Stimulated activated CD4-positive, alpha-beta T cell treated with anti-CD3 and anti-CD28 coated beads, Interleukin-12 subunit alpha, Interleukin-12 subunit beta, amount 100 ng/mL, for 24 hours (primary cell): Measurements from ENCODE around the gene SCN4A.

Experiments
- DNase-seq, 2 experiments: peaks; one replicate each; pipeline ENCODE4 v3.0.0-alpha.2; 2020; ENCODE audit warnings: low read depth in 2 of 2

SCN4A gene

DNA sequence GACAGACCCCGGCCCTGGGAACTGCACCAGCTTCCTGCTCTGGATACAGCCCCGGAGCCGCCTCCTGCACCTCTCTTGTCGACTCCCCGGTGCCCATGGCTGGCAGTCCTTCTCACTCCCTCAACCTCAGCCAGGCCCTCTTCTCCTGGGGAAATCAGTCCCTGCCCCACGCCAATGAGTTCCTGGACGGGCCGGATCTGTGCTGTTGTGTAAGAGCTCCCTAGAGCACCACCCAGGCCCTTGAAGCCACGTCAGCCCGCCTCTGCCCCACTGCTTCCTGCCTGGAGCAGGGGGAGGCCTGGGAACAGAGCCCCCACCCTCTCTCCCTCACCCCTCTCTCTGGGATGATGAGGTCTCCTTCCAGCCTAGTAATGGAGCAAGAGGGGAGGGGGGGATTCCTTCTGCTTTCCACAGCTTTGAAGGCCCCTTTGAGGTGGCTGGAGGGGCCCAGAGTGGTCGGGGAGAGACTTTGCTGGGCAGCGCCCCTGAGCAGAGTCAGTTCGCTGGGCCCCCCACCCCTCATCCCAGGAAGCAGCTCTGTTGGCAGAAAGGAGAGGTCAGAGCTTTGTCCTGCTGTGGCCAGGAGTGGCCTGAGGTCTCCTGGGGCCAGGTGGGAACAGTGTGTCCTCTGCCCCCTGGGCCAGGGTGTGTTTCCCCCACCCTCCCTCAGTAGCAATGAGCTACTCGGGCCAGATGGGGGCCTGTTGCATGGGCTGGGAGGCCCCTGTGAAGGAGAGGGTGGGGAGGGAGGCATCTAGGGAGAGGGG lies 29.2 kb upstream of the SCN4A start:
- DNase-seq, result no peak

DNA sequence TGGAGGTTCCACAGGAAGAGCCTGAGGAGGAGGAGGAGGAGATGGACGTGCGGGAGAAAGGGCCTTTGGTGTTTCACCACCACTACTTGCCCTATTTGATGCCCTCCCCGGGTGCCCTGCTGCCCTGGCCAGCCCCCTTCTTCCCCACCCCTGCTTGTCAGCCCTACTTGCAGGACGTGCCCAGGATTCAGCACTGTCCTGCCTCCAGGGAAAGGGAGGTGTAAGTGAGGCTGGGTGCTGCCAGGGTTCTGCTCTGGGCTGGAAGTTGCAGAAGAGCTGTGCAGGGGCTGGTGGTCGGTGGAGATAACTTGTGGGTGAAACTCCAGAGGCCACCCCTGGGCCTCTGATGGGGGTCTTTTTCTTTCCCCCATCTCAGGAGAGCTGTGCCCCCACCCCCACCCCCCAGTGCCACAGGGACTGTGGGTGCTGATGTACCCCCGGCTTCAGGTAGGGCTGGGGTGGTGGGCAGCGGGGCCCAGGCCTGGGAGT lies 28.4 kb upstream of the SCN4A start:
- DNase-seq, result no peak

DNA sequence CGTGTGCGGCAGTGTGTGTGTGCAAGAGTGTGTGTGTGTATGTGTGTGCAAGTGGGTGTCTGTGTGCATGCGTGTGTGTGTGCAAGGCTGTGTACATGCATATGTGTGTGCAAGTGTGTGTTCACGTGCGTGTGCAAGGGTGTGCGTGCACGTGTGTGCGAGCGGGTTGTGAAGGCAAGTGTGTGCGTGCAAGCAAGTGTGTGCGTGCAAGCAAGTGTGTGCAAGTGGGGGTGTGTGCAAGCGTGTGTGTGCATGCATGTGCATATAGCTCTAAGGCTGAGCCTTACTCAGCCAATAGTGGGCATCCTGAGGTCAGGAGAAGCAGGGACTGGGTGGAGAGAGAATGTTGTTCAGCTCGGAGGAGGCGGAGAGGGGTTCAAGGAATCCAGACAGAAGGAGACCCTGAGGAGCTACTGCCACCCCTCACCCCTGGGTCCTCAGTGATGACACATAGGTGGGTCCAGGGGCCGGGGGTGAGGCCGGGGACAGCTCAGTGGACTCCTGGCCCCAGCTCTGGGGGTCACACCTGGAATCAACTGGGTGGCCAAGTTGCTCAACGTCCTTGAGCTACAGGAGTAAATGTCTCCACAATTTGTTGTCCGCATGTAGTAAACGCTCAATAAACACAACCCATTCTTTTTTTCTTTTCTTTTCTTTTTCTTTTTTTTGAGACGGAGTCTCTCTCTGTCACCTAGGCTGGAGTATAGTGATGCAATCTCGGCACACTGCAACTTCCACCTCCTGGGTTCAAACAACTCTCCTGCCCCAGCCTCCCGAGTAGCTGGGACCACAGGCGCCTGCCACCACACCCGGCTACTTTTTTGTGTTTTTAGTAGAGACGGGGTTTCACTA lies 27.2 kb upstream of the SCN4A start:
- no peak for DNase-seq

DNA sequence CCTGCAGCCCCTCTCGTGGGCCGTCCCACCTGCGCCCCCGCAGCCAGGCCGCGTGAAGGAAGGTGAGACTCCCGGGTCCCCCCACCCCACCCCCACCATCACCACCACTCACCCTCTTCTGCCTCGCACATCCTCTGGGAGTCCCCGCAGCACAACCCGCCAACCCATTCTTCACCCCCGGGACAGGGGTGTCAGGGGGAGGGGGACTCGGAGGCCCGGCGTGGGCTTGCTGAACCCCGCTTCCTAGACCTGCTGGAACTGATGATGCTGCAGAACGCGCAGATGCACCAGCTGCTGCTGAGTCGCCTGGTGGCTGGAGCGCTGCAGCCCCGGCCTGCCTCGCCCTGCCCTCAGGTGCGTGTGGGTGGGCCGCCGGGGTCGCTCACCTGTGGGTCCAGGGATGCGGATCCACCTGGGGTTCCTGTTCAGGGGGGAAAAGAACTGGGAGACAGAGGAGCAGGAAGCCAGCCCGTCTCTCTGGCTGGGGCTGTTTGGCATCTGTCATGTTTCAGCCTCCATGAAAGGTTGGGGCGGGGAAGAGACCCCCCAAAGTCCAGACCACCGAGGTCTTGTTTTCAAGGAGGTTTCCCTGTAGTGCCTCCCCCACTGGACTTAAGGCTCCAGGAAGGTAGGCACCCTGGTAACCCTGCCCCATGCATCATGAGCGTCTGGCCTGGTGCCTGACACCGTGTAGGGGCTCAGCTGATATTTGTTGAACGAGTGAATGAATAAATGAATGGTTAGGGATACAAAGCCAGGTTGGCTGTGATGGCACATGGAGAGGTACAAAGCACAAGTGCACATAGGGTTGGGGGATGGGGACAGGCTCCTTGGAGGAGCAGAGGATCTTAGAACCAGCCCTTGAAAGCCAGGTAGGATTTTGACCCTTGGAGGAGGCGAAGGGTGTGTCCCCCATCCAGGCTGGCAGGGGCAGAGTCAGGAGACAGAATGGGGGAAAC lies 26.3 kb upstream of the SCN4A start:
- DNase-seq, result no peak

DNA sequence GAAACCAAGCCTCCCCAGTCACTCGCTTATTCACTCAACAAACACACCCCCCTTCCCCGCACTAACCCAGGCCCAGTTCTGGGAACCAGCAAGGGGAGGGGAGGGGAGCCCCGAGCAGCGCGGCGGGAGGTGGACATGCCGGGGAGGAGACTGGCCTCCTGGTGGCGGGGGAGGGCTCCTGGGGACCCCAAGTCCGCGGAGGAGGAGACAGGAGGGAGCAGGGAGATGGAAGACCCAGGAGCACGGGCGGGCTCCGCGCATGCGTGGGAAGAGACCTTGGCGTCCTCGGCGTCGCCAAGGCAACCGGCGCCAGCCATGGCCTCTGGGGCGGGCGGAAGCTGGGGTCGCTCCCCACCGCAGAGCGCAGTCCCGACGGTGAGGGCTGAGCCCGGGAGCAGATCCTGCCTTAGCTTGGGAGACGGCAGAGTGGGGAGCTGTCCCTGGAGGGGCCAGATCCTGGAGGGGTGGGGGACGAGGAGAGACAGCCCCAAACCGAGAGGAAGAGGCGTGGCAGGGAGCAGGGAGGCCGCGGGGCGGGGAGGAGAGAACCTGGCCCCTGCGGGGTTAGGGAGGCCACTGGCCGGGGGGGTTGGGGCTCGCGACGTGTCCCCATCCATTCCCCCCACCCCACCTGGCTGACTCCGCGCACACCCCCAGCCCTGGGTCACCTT lies 25.5 kb upstream of the SCN4A start, which contains the start of gene PRR29:
PRR29 (plus strand) TSS at position 302 of the 671 bp plus-strand sequence; CDS start at position 316, 14 bp downstream.
- peak; percentile 35 to 65 for DNase-seq

DNA sequence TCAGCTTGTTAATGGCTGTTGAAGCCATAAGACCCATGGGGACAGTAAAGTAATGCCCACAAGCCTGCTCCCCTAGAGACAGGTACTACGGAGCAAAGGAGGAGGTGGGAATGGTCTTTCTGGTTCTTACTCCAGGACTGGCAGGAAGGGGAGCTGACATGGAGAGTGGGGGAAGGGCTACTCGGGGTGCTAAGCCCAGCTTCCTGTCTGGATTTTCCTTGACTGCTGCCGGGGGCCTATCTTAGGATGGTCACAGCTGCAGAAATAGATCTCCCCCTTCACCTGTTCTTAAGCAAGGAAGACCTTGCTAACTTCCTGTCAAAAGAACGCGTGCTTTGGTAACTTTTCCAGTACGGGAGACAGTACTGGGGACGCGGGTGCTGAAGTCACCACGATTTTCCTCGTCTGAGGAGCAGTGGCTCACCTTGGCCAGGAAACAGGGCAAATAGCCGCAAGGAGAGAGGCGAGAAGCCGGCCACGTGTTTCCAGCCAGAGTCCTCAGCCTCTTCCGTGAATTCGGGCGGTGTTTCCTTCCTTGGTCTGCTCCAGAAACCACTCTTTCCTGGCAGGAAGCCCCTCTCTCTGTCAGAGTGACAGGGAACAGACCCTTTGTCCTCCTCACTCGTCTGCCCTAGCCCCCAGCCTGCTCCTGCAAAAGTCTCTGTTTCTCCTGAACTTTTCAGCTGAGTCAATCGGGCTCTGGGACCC lies 24.8 kb upstream of the SCN4A start:
- DNase-seq, result no peak

DNA sequence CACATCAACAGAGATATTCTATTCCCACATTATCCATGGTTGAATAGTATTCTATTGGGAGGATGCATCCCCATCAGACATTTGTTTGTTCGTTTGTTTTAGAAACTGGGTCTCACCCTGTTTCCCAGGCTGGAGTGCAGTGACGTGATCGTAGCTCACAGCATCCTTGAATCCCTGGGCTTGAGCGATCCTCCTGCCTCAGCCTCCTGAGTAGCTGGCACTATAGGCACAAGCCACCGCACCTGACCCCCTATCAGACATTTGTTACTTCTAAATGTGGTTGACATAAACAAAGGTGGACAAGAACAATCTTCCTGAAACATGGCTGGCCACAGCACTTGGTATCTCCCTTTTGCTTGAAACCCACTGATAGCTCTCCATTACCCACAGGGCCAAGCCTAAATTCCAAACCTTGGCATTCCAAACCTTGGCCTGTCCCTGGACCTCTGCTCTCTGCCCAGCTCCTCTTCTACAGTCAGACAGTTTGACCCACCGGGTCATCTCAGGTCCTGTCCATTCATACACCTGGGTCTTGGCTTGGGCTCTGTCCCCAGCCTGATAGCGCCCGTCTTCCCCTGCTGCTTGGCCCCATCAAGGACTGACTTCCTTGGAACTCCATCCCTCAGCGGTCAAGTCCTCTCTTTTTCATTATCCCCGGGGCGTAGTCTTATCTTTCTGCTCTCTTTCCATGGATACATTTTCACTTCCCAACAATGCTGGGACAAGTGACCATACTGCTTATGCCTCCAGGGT lies 23.9 kb upstream of the SCN4A start:
- DNase-seq, result no peak

DNA sequence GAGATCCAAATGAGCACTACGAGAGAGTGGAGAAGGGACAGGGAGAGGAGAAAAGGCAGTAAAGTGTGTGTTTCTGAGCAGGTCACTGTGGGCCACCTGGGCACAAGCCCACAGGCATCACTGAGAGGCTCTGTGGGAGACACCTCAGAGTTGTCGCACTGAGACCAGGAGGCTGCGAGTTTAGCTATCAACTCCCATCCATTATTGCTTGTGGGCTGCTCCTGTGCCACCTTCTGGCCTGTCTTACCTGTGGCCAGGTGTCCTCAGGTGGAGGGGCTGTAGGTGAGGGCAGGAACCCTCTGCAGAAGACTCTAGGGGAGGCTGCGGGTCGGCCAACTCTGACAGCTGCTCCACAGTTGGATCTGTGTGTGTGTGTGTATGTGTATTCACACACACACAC lies 22.9 kb upstream of the SCN4A start:
- DNase-seq, result no peak

DNA sequence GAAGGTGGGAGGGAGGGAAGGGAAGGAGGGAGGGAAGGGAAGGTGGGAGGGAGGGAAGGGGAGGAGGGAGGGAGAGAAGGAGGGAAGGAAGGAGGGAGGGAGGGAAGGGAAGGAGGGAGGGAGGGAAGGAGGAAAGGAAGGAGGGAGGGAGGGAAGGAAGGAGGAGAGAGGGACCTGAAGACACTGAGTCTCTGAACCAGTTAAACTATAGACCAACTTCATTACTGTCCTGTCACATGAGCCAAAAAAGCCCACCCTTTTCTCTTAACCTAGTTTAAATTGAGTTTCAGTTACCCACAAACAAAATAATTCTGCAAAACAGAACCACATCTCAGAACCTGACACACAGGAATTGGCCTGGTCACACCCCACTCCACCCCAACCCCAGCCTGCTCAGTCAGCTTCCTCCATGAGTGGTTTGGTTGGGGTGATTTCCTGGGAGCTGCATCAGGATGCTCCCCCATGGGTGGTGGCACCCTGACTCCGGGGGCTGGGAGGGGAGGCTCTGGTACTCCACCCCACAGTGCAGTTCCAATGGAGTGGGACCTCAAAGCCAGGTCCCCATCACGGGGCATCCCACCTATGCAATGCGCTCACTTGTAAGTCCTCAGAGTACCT lies 20.8 kb upstream of the SCN4A start:
- DNase-seq, result no peak

DNA sequence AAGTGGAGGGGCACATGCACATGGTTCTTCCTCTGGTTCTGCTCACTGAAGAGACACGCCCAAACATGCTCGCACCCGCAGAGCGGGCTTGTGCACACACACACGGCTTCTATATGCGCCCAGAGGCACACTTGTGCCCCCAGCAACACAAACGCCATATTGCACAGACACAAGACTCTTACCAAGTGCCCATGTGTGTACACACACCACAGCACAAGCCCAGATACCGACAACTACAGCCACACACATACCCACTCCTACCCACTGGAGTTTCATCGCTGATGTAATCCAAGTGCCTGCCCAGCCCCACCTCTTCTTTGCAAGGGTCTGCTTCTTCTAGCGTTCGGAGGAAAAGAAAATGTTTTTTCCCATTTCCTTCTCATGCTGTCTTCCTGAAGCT lies 18.9 kb upstream of the SCN4A start:
- DNase-seq, result no peak

DNA sequence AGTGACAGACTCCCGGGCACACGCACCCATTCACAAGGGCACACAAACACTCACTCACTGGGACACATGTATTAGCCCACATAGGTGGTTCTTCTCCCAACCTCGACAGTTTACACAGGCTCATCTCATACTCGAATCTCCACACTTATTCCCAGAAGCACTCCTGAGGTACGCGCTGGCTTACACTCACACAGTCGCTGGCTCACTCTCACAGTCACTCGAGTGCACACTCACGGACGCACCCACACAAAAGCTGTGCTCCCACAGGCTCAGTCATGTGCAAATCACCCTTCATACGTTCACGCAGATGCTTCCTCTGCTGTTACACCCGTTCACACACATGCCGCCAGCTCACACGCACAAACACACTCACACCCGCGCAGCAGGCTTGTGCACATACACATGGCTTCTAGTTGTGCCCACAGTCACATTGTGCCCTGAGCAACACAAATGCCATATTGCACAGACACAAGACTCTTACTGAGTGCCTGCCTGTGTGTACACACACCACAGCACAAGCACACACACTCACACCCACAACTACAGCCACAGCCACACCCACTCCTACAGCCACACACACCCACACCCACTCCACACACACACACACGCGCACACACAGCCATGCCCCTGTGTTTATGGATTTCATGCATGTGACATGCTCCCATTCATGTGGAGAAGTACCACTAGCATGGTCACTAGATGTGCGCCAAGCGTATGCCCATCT lies 17.1 kb upstream of the SCN4A start:
- DNase-seq, result no peak

DNA sequence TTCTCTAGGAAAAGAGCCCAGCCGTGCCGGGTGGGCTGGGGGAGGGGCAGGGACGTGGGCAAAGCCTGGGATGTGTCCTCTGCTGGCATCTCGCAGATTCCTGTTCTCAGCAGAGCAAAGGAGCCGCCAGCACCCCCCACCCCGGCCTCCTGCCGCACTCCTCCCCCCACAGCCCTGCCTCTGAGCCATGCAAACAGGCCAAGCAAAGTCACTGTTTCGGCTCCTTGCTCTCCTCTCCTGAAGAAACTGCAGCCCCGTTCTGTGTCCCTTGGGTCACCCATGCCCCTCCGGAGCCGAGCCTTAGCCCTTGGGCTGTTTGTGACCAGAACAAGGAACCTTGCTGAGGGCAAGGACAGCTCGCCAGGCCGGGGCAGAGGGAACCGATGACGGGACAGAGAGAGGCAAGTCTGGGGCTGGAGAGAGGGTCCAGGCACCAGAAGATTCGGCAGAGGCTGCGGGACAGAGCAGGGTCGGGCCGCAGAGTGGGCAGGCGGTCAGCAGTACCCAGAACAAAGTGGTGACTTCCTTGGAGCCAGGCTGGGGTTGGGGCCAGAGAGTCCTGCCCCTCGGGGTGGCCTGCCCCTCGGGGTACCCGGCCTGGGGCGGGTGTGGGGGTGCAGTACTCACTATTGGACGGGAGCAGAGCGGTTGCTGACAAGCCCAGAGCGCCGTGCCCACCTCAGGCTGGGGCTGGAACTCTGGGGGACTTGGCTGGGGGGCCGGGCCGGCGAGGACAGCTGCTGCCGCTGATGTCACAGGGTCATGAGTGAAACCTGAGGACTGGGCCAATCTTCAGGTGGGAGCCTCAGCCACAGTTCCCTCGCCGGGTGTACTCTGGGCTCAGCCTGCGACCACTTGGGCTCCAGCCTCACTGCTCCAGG lies 16.3 kb upstream of the SCN4A start:
- no peak for DNase-seq

DNA sequence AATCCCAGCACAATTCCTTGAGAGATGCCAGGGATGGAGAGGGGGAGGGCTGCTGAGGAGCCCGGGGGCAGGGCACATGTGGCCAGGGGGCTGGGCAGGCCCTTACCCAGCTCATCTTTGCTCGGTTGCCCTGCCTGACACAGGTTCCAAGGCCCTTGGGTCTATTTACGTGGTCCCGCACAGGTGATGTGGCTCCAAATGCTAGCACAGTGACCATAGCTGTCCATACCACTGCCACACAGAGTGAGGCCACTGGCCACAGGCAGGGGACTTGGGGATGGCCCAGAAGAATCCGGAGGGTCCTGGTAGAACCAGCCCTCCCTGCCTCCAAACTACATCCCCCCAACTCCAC lies 15.4 kb upstream of the SCN4A start:
- no peak for DNase-seq

DNA sequence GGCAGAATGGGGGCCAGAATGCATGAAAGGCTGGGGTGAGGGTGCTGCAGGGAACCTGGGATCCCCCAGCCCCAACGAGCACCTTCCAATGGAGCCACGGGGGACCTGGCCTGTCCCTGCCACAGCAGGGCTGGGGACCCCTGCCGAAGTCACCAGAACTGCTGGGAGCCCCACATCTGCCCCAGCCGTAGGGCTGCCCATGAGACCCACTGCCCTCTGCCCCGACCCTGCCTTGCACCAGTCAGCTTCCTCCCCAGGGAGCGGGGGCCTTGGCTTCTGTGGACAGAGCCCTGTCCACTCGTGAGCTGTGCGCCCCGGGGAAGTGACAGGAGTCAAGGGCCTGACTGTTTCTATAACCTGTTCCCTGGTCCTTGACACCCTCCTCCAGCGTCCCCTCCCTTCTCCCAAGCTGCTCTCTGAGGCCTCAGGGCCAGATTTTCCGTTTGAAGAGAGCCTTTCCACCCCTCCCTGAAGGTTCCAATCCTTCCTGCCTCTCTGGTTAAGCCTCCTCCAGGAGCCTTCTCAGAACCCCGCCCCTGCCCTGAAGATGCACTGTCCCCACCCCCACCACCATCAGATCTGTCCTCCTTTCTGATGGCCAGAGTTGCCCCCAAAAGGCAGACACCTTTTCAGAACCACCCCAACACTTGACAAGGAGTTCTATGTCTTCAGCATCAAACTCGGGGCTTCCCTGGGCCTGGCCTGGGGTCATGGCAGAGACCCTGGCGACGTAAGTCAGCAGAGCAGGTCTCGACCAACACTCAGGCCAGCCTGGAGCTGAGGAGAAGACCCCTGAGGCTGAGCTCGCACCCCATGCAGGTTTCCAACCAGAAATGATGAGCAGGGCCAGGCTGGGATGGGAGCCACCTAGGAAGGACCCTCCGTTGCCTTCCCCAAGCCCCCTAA lies 14.8 kb upstream of the SCN4A start:
- DNase-seq, result no peak

DNA sequence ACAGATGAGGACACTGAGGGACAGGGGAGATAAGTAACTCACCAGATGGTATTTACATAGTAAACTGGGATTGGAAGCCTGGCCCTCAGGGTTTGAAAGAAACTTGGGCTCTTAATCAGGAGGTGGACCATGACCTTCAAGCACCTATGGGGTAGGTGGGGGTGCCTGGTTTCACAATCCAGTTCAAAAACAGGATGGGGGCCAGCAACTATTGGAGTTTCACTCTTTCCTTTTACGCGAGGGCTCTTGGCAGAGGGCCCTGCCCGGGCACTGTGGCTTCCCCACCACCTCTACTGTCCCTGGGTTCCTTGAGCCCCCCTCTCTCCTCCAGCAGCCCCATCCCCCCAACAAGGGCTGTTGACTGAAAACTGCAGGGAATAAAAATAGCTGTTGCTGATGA lies 14.1 kb upstream of the SCN4A start:
- DNase-seq, result no peak

DNA sequence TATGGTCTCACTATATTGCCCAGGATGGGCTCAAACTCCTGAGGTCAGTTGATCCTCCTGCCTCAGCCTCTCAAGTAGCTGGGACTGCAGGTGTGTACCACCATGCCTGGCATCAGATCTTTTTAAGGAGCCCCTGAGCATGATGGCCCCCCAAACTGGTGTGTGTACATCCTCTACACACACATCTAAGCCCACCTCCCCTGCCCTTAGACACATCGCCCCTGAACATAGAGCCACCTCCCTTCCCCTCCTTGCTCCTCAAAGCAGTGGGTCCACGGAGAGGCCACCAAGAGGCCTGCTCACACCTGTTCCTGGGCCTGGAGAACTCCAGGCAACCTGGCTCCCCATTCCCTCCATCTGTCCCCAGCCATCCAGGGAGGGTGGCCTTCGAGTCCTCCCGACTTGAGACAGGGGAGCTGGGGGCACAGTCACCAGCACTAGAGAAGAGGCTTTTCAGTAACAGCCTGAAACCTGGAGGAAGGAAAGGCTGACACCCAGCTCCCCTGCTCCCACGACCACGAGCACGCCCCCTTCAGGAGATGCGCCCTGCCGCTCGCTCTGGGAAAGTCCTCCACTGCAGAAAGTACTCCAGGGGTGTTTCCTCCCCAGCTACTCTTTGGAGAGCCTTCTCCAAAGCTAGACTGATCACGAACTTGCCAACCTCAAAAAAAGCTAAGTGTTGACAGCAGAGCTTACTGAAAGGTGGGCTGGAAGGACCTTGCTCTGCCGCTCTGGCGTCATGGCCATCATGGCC lies 12.8 kb upstream of the SCN4A start:
- no peak for DNase-seq
